ENCODE measurements around the gene ACOXL.

Gene ACOXL

DNA sequence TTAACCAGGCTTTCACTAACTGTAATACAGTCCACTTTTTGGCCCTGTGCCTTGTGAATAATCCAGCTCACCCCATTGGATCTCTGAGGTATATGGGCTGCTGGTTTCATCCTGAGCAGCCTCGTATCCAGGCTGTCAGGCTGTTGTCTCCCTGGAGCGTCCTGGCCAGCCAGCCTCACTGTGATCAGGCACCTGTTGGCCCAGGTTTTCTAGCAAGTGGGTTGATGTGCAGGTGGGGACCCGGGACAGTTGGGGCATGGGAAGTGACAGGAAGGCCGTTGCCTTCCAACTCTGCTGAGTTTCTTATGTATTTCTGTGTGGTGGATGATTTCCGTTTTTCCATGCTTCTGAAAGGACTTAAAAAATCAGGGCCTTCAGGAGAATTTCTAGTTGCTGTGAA is 132.4 kb downstream of the ACOXL start:
- Histone ChIP-seq H3K4me1 (ENCODE audit: insufficient read depth, low read length, severe bottlenecking) (peaks cover 1% of the 10 kb centered on the region), H2AFZ (ENCODE audit: low read length) (no peak overlapping the region), H3K9ac (ENCODE audit: low read length) (no peak overlapping the region), H3F3A (ENCODE audit: insufficient read depth, low read length) (no peaks in the 10 kb centered on the region), H3K79me2 (ENCODE audit: insufficient read depth, low read length) (no peaks in the 10 kb centered on the region), H3K36me3 (ENCODE audit: insufficient read depth, low read length) (no peaks in the 10 kb centered on the region), H3K4me2 (ENCODE audit: low read length) (no peak overlapping the region), H3K27ac (ENCODE audit: low read depth, low read length, poor library complexity, severe bottlenecking) (no peak overlapping the region), H3K9me2 (ENCODE audit: low read depth, low read length) (no peaks in the 10 kb centered on the region), H3K9me3 (ENCODE audit: low read length) (no peaks in the 10 kb centered on the region), H3K27me3 (ENCODE audit: insufficient read depth, low read length) (0 out of 2 replicates have a peak, but pooled peaks cover 5% of the 10 kb centered on the region), H4K20me1 (ENCODE audit: insufficient read depth, low read length) (no peaks in the 10 kb centered on the region), H3K4me3 (ENCODE audit: low read depth, low read length, poor library complexity, severe bottlenecking) (no peak overlapping the region)
- TF ChIP-seq, protein P1, sequence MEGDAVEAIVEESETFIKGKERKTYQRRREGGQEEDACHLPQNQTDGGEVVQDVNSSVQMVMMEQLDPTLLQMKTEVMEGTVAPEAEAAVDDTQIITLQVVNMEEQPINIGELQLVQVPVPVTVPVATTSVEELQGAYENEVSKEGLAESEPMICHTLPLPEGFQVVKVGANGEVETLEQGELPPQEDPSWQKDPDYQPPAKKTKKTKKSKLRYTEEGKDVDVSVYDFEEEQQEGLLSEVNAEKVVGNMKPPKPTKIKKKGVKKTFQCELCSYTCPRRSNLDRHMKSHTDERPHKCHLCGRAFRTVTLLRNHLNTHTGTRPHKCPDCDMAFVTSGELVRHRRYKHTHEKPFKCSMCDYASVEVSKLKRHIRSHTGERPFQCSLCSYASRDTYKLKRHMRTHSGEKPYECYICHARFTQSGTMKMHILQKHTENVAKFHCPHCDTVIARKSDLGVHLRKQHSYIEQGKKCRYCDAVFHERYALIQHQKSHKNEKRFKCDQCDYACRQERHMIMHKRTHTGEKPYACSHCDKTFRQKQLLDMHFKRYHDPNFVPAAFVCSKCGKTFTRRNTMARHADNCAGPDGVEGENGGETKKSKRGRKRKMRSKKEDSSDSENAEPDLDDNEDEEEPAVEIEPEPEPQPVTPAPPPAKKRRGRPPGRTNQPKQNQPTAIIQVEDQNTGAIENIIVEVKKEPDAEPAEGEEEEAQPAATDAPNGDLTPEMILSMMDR (IDR thresholded peaks at IDR 0.05; ENCODE audit: low read length): no peak
- TF ChIP-seq EZH2 (IDR thresholded peaks at IDR 0.05; ENCODE audit: borderline replicate concordance, low read length): no peak

DNA sequence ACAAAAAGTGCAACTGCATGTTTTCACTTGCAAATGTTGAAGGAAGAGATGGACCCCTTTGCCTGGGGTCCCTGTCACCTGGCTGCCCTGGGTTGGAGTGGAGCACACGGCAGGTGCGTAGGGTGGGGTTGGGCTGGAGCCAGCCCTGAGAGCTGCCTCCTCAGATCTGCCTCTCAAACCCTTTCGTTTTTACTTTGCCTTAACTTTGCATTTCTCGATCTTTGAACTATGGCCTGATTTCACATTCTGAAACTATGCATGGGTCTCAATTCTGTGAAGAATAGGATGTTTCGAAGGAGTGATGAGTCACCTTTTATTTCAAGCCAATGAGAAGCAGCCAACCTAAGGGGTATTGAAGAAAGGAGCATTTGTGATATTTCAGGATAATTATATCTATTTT is 132.8 kb downstream of the ACOXL start:
- TF ChIP-seq, protein P1 (IDR thresholded peaks at IDR 0.05; ENCODE audit: low read length): no peak
- no peak overlapping the region for H3K4me2 ChIP-seq (ENCODE audit: low read length)
- no peak overlapping the region for H3K4me3 ChIP-seq (ENCODE audit: low read depth, low read length, poor library complexity, severe bottlenecking)
- no peak overlapping the region for H3K27ac ChIP-seq (ENCODE audit: low read depth, low read length, poor library complexity, severe bottlenecking)
- H3K36me3 ChIP-seq (ENCODE audit: insufficient read depth, low read length): no peaks in the 10 kb centered on the region
- H2AFZ ChIP-seq (ENCODE audit: low read length): no peak overlapping the region
- 0 out of 2 replicates have a peak, but pooled peaks cover 5% of the 10 kb centered on the region for H3K27me3 ChIP-seq (ENCODE audit: insufficient read depth, low read length)
- no peaks in the 10 kb centered on the region for H3K9me2 ChIP-seq (ENCODE audit: low read depth, low read length)
- no peaks in the 10 kb centered on the region for H3K4me1 ChIP-seq (ENCODE audit: insufficient read depth, low read length, severe bottlenecking)
- no peaks in the 10 kb centered on the region for H3F3A ChIP-seq (ENCODE audit: insufficient read depth, low read length)
- H3K79me2 ChIP-seq (ENCODE audit: insufficient read depth, low read length): no peaks in the 10 kb centered on the region
- no peak overlapping the region for H3K9ac ChIP-seq (ENCODE audit: low read length)
- no peaks in the 10 kb centered on the region for H3K9me3 ChIP-seq (ENCODE audit: low read length)
- no peaks in the 10 kb centered on the region for H4K20me1 ChIP-seq (ENCODE audit: insufficient read depth, low read length)

DNA sequence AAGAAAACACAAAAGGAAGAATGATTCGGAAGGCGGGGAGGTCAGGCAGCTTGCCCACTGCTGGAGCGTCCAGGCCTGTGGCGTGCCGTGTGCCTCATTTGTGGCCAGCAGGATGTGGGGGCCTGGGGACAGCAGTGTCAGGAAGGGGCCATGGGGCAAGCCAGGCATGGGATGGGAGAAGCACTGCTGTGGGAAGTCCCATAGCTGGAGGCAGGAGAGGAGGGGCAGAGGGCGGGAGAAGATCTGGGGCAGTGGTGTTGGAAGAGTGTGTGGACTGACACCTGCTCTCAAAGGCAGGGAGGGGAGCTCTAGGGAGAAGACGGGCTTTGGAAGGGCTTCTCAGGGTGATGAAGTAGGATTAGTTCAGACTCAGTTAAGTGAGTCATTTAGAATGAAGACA is 133.7 kb downstream of the ACOXL start:
- 0 out of 2 replicates have a peak, but pooled peaks cover 5% of the 10 kb centered on the region for H3K27me3 ChIP-seq (ENCODE audit: insufficient read depth, low read length)
- H3K36me3 ChIP-seq (ENCODE audit: insufficient read depth, low read length): no peaks in the 10 kb centered on the region
- H3K4me2 ChIP-seq (ENCODE audit: low read length): no peak overlapping the region
- H3K9me3 ChIP-seq (ENCODE audit: low read length): no peaks in the 10 kb centered on the region
- H3K9ac ChIP-seq (ENCODE audit: low read length): no peak overlapping the region
- H3K9me2 ChIP-seq (ENCODE audit: low read depth, low read length): no peaks in the 10 kb centered on the region
- H3K27ac ChIP-seq (ENCODE audit: low read depth, low read length, poor library complexity, severe bottlenecking): no peak overlapping the region
- no peaks in the 10 kb centered on the region for H4K20me1 ChIP-seq (ENCODE audit: insufficient read depth, low read length)
- no peaks in the 10 kb centered on the region for H3K4me1 ChIP-seq (ENCODE audit: insufficient read depth, low read length, severe bottlenecking)
- H3K79me2 ChIP-seq (ENCODE audit: insufficient read depth, low read length): no peaks in the 10 kb centered on the region
- no peak overlapping the region for H2AFZ ChIP-seq (ENCODE audit: low read length)
- no peaks in the 10 kb centered on the region for H3F3A ChIP-seq (ENCODE audit: insufficient read depth, low read length)
- TF ChIP-seq, protein P1 (IDR thresholded peaks at IDR 0.05; ENCODE audit: low read length): no peak
- TF ChIP-seq EZH2 (IDR thresholded peaks at IDR 0.05; ENCODE audit: borderline replicate concordance, low read length): no peak
- no peak overlapping the region for H3K4me3 ChIP-seq (ENCODE audit: low read depth, low read length, poor library complexity, severe bottlenecking)
